Measurements from ENCODE around the gene NDE1. TPM values are rescaled to one million over a fixed set of nuclear protein-coding genes. Genes with fewer than 3 reads are reported as not detected.

The NDE1 gene
- total and polyA plus RNA-seq, 12 donors, result 3.1 to 21.6 (median 14.7) TPM

DNA sequence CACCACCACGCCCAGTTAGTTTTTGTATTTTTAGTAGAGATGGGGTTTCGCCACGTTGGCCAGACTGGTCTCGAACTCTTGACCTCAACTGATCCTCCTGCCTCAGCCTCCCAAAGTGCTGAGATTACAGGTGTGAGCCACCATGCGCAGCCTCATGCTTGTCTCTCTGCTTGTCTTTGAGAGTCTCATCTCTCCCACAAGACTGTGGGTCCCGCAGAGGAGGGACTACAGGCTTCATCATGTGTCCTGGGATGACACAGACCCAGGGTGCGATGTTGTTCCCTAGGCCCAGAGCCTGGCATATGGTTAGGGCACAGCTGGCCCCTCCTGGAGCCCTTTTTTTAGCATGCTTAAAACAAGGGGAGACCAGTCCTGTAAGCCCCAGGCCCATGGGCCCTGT lies 101.9 kb downstream of the NDE1 start:
- no peaks in the 10 kb centered on the region for H3K36me3 ChIP-seq (replicated peaks in 1 of 2)
- DNase-seq, result no peak
- no peaks in the 10 kb centered on the region for H3K27me3 ChIP-seq
- no peak overlapping the region for H3K4me3 ChIP-seq
- no peak overlapping the region for H3K27ac ChIP-seq
- 81 to 93% (median 88%) methylated on average over 6 to 7 of the region's 7 CpGs for WGBS, 4 donors
- intact Hi-C loops (cut with DNase I), result no loop called here
- H3K4me1 ChIP-seq (replicated peaks in 1 of 2), result no peaks in the 10 kb centered on the region
- no peaks in the 10 kb centered on the region for H3K9me3 ChIP-seq (replicated peaks in 1 of 3)
- TF ChIP-seq POLR2A (IDR thresholded peaks at IDR 0.05), result no peak
- TF ChIP-seq, protein P1, sequence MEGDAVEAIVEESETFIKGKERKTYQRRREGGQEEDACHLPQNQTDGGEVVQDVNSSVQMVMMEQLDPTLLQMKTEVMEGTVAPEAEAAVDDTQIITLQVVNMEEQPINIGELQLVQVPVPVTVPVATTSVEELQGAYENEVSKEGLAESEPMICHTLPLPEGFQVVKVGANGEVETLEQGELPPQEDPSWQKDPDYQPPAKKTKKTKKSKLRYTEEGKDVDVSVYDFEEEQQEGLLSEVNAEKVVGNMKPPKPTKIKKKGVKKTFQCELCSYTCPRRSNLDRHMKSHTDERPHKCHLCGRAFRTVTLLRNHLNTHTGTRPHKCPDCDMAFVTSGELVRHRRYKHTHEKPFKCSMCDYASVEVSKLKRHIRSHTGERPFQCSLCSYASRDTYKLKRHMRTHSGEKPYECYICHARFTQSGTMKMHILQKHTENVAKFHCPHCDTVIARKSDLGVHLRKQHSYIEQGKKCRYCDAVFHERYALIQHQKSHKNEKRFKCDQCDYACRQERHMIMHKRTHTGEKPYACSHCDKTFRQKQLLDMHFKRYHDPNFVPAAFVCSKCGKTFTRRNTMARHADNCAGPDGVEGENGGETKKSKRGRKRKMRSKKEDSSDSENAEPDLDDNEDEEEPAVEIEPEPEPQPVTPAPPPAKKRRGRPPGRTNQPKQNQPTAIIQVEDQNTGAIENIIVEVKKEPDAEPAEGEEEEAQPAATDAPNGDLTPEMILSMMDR (IDR thresholded peaks at IDR 0.05), result no peak

DNA sequence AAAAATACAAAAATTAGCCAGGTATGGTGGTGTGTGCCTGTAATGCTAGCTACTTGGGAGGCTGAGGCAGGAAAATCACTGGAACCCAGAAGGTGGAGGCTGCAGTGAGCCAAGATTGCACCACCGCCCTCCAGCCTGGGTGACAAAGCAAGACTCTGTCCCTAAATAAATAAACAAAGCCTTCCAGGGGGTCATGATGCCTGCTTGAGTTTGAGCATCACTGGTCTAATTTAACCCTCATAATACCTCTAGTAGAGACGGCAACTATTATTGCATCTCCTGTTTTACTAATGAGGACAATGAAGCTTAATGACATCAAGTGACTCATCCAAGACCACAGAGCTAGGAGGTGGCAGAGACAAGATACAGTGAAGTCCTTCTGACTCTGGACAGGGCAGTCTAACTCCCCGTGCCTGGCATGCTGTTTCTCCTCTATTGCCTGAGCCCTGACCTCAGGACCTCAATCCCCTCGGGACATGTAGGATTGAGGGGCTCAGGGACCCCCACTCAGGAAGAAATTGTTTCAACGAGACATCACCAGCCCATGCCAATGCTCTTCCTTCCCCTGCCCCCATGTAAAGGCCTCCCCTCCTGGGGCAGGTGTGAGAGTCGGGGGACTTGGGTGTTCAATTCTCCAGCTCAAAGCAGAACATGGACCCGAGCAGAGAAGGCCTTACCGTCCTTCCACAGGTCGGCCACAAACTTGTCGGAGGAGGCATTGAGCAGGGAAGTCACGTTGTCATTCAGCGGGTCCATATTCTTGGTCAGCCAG lies 102.9 kb downstream of the NDE1 start:
- DNase-seq, result no peak
- no peaks in the 10 kb centered on the region for H3K4me1 ChIP-seq (replicated peaks in 1 of 2)
- no peaks in the 10 kb centered on the region for H3K9me3 ChIP-seq (replicated peaks in 1 of 3)
- no peak overlapping the region for H3K27ac ChIP-seq
- TF ChIP-seq POLR2A (IDR thresholded peaks at IDR 0.05), result no peak
- TF ChIP-seq, protein P1 (IDR thresholded peaks at IDR 0.05), result no peak
- H3K27me3 ChIP-seq, result no peaks in the 10 kb centered on the region
- no peaks in the 10 kb centered on the region for H3K36me3 ChIP-seq (replicated peaks in 1 of 2)
- intact Hi-C loops (cut with DNase I), result no loop called here
- 61 to 89% (median 88%) methylated on average over 4 to 12 of the region's 12 CpGs for WGBS, 4 donors
- H3K4me3 ChIP-seq, result no peak overlapping the region

DNA sequence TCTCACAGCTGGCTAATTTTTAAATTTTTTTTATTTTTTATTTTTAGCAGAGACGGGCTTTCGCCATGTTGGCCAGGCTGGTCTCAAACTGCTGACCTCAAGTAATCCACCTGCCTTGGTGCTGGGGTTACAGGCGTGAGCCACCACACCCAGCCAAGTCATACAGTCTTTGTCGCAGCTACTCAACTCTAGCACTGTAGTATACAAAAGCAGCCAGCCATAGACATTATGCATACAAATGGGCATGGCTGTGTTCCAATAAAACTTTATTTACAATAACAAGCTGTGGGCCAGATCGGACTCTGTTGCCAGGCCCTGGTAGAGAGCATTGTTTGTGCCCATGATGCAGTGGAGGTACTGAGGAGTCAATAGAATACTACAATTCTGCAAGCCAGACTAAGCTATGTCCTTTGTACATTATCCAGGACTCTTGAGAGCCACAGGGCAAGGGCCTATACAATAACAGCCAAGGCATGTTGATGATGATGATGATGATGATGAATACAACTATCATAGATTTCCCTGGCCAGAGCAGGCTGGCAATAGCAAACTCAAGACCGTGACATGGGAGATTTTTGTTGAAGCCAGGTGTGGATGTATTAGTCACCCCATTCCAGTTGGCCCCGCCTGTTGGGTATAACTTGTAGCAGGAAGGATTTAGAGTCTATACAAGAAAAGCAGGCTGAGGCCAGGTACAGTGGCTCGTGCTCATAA lies 104.9 kb downstream of the NDE1 start:
- Histone ChIP-seq H3K36me3 (replicated peaks in 1 of 2) (no peaks in the 10 kb centered on the region), H3K27ac (no peak overlapping the region), H3K4me3 (no peak overlapping the region), H3K4me1 (replicated peaks in 1 of 2) (no peaks in the 10 kb centered on the region), H3K27me3 (no peaks in the 10 kb centered on the region), H3K9me3 (replicated peaks in 1 of 3) (no peaks in the 10 kb centered on the region)
- WGBS, 4 donors, result 92 to 97% (median 95%) methylated on average over 8 of the region's 8 CpGs
- intact Hi-C loops (cut with DNase I), result no loop called here
- no peak for DNase-seq
- TF ChIP-seq, protein P1 (IDR thresholded peaks at IDR 0.05), result no peak
- no peak for TF ChIP-seq POLR2A (IDR thresholded peaks at IDR 0.05)

DNA sequence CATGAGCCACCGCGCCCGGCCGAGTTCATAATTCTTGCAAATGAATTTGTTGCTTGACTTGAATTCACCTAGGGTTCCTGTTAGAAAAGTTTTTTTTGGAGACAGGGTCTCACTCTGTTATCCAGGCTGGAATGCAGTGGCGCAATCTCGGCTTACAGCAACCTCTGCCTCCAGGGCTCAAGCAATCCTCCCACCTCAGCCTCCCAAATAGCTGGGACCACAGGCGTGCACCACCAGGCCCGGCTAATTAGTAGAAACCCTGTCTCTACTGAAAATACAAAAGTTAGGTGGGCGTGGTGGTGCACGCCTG lies 107.0 kb downstream of the NDE1 start:
- WGBS, 4 donors, result 71 to 81% (median 78%) methylated on average over 10 of the region's 10 CpGs
- no peak overlapping the region for H3K27ac ChIP-seq
- H3K4me1 ChIP-seq (replicated peaks in 1 of 2), result no peaks in the 10 kb centered on the region
- intact Hi-C loops (cut with DNase I), result no loop called here
- no peak for DNase-seq
- H3K36me3 ChIP-seq (replicated peaks in 1 of 2), result no peaks in the 10 kb centered on the region
- H3K9me3 ChIP-seq (replicated peaks in 1 of 3), result no peaks in the 10 kb centered on the region
- H3K27me3 ChIP-seq, result no peaks in the 10 kb centered on the region
- TF ChIP-seq POLR2A (IDR thresholded peaks at IDR 0.05), result no peak
- TF ChIP-seq, protein P1 (IDR thresholded peaks at IDR 0.05), result no peak
- H3K4me3 ChIP-seq, result no peak overlapping the region
